Muscle layer of colon (tissue), 2 donors: Measurements from ENCODE around the gene MED17.

Source experiments
- H3K27ac ChIP-seq: one replicate; pipeline ENCODE4 v1.7.0; 2013; ENCODE audit warnings: low read depth, mild to moderate bottlenecking, low read length, moderate library complexity
- H3K27me3 ChIP-seq, 2 donors: one replicate each; pipeline ENCODE4 v1.7.0; 2013; ENCODE audit warnings: low read length in 2 of 2, mild to moderate bottlenecking in 2 of 2; ENCODE audit not compliant: insufficient read depth in 2 of 2, control insufficient read depth in 1 of 2
- H3K36me3 ChIP-seq: one replicate; pipeline ENCODE4 v1.7.0; 2013; ENCODE audit warnings: mild to moderate bottlenecking, low read length; ENCODE audit not compliant: insufficient read depth
- H3K4me1 ChIP-seq: one replicate; pipeline ENCODE4 v1.7.0; 2013; ENCODE audit warnings: mild to moderate bottlenecking, low read length; ENCODE audit not compliant: insufficient read depth
- H3K4me3 ChIP-seq, 2 donors: one replicate each; pipeline ENCODE4 v1.7.0; 2013; ENCODE audit warnings: low read length in 2 of 2, low read depth in 1 of 2, mild to moderate bottlenecking in 1 of 2, moderate library complexity in 1 of 2
- H3K9ac ChIP-seq: one replicate; pipeline ENCODE4 v1.7.0; 2013; ENCODE audit warnings: low read length
- H3K9me3 ChIP-seq: one replicate; pipeline ENCODE4 v1.7.0; 2013; ENCODE audit warnings: mild to moderate bottlenecking, low read length
- donor health status: abdominal sarcoma.
- donor health status: Adenocarcinoma of cecum.

Gene MED17

DNA sequence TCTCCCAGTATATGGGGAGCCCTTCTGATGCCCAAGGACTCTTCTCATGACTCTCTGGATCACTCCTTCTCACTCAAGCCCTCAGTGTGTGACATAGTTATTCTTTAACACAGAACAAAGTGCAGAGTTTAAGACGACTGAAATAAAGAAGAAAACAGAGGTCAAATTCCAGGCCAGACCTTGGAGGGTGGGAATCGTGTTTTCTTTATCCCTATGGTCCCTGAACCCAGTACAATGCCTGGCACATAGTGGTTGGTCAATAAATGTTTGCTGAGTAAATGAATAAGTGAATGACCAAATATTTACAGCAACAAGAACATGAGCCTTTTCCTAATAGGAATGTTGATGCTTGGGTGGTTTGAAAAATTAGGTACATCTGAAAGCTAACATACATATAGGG lies 37.5 kb downstream of the MED17 start:
- no peaks in the 10 kb centered on the region for H3K4me1 ChIP-seq
- H3K9ac ChIP-seq = no peak overlapping the region
- no peaks in the 10 kb centered on the region for H3K27me3 ChIP-seq
- no peak overlapping the region for H3K27ac ChIP-seq
- no peaks in the 10 kb centered on the region for H3K36me3 ChIP-seq
- H3K4me3 ChIP-seq = no peak overlapping the region
- H3K9me3 ChIP-seq = no peaks in the 10 kb centered on the region

DNA sequence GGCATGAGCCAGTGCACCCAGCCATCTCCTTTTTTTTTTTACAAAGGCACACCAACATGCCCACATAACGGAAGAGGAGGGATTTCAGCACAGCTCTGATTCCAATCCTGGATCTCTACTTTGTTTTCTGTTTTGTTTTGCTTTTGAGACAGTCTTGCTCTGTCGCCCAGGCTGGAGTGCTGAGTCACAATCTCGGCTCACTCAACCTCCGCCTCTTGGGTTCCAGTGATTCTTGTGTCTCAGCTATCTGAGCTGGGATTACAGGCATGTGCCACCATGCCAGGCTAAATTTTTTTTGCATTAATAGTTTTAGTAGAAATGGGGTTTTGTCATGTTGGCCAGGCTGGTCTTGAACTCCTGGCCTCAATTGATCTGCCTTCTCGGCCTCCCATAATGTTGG lies 38.3 kb downstream of the MED17 start:
- no peaks in the 10 kb centered on the region for H3K9me3 ChIP-seq
- no peak overlapping the region for H3K27ac ChIP-seq
- no peaks in the 10 kb centered on the region for H3K27me3 ChIP-seq
- no peaks in the 10 kb centered on the region for H3K36me3 ChIP-seq
- H3K4me3 ChIP-seq = no peak overlapping the region
- no peak overlapping the region for H3K9ac ChIP-seq
- no peaks in the 10 kb centered on the region for H3K4me1 ChIP-seq

DNA sequence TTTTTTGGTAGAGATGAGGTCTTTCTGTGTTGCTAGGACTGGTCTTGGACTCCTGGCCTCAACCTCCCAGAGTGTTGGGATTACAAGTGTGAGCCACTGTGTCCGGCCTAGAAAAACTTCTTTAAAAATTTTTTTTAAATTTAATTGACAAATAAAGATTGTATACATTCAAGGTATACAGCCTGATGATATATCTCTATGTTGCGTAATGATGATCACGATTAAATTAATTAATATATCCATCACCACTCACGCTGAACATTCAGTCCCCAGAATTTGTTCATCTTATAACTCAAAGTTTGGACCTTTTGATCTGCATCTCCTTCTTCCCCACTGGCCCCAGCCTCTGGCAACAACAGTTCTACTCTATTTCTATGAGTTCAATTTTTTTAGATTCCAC lies 39.1 kb downstream of the MED17 start:
- Histone ChIP-seq H3K4me1 (no peaks in the 10 kb centered on the region), H3K9ac (no peak overlapping the region), H3K4me3 (no peak overlapping the region)

DNA sequence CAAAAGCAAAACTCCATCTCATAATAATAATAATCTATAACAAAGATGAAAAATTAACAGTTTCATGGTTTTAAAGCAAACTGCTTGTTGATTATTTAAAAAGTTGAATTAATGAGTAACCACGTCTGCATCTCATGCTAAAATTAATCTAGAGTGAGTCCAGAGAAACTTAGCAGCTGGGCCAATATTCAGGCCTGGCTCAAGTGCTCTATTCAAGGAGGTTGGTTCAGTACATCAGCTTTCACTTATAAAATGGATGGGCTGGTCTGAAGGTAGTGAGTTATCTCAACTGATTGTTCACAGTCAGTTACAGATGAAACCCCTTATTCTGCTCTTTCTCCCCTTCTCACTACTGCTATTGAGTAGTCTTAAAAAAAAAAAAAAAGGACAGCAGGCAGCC lies 43.3 kb downstream of the MED17 start:
- H3K4me3 ChIP-seq = no peak overlapping the region
- no peak overlapping the region for H3K9ac ChIP-seq

More for the DNA sequence above, 39.1 kb downstream of the MED17 start:
- Histone ChIP-seq H3K9me3 (no peaks in the 10 kb centered on the region), H3K36me3 (no peaks in the 10 kb centered on the region), H3K27ac (no peak overlapping the region), H3K27me3 (no peaks in the 10 kb centered on the region)

DNA sequence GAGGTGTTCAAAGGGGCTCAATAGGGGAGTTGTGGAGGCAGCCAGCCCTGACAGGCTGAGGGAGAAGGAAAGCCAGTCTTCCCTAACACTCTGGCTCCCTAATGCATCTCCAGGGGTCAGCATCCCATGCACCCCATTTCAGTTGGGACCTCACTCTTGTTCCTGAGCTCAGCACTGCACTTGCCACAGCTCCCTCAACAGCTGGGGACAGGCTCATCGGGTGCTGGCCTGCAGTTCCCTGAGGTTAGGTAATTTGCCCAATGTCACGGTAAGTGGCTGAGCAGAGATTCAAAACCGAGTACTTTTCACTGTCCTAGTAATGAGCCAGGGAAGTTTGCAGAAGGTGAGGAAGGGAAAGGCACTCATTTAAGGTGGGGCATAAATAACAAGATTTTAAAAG lies 45.5 kb downstream of the MED17 start:
- Histone ChIP-seq H3K9me3 (no peaks in the 10 kb centered on the region), H3K27me3 (no peaks in the 10 kb centered on the region), H3K4me1 (no peaks in the 10 kb centered on the region), H3K36me3 (no peaks in the 10 kb centered on the region), H3K27ac (no peak overlapping the region), H3K9ac (no peak overlapping the region), H3K4me3 (no peak overlapping the region)

More for the DNA sequence above, 43.3 kb downstream of the MED17 start:
- no peaks in the 10 kb centered on the region for H3K36me3 ChIP-seq
- H3K4me1 ChIP-seq = no peaks in the 10 kb centered on the region
- no peaks in the 10 kb centered on the region for H3K27me3 ChIP-seq
- no peaks in the 10 kb centered on the region for H3K9me3 ChIP-seq
- no peak overlapping the region for H3K27ac ChIP-seq

DNA sequence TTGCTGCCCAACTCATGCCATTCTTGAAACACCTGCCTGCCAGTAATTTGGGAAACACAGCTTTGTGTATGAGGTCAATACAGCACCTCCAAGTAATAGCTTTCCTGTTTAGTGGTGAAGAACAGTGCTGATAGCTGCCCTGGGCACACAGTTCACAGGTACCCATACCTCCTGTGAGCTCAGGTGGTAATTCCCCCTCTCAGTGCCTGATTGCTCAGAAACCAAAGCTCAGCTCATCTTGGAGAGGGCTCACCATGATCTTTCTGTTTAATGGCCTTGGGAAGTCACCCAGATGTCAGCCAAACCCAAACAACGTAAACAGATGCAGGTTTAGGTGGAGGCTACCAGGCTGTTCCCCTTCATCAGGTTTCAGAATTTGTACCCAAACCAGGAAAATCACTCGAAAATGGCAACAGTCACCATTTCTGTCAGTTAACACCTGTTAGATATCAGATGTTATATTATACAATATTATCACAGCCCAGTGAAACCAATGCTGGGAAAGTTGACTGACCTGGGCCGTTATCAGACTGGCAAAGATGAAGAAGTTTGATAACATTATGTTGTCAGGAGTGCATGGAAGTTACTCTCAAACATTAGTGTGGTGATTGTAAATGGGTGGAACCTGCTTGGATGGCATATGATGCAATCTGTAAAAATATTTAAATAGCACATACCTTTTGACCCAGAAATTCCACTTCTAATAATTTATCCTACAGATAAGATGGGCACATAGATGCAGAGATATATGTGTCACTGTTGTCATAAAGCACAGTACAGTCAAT lies 47.5 kb downstream of the MED17 start:
- H3K4me1 ChIP-seq = no peaks in the 10 kb centered on the region
- H3K27ac ChIP-seq = no peak overlapping the region
- no peaks in the 10 kb centered on the region for H3K36me3 ChIP-seq
- no peak overlapping the region for H3K9ac ChIP-seq
- no peak overlapping the region for H3K4me3 ChIP-seq
- H3K27me3 ChIP-seq = no peaks in the 10 kb centered on the region
- H3K9me3 ChIP-seq = no peaks in the 10 kb centered on the region

DNA sequence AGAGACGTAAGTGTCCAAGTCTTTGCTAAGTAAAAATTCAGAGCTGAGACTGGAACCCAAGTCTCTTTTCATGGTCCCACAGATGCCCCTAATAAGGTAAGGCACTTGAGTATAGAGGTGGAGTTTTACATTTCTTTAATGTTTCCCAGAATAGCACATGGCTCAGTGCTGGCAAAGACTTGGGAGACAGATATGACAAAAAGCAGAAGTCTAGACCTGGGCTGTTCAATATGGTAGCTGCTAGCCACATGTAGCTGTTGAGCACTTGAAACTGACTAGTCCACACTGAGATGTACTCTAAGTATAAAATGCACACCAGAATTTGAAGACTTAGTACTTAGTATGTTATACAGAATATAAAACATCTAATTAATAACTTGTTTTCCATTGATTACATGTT lies 48.7 kb downstream of the MED17 start:
- H3K9ac ChIP-seq = no peak overlapping the region
- H3K36me3 ChIP-seq = no peaks in the 10 kb centered on the region
- no peak overlapping the region for H3K27ac ChIP-seq
- H3K27me3 ChIP-seq = no peaks in the 10 kb centered on the region
- no peaks in the 10 kb centered on the region for H3K9me3 ChIP-seq
- no peak overlapping the region for H3K4me3 ChIP-seq
- no peaks in the 10 kb centered on the region for H3K4me1 ChIP-seq

DNA sequence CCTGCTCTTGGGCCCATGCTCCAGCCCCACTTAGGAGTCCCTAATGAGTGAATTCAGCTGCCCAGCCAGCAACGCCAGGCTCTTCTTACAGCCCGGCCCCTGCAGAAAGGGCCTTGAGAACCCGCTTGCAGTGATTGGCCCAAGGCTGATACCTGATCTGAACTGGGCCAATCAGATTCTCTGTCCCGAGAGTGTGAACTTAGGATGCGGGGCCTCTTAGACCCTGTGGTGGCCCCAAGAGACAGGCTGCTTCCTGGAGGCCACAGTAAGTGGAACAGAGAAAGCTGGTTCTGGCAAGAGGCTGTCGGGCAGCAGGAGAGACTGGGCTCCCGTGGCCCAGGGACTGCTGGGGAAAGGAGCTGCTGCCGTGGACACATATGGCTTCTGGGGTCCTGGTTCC lies 54.9 kb downstream of the MED17 start:
- no peak overlapping the region for H3K9ac ChIP-seq
- no peaks in the 10 kb centered on the region for H3K36me3 ChIP-seq
- no peaks in the 10 kb centered on the region for H3K9me3 ChIP-seq
- H3K27me3 ChIP-seq = no peaks in the 10 kb centered on the region
- no peak overlapping the region for H3K27ac ChIP-seq
- no peak overlapping the region for H3K4me3 ChIP-seq
- H3K4me1 ChIP-seq = no peaks in the 10 kb centered on the region

DNA sequence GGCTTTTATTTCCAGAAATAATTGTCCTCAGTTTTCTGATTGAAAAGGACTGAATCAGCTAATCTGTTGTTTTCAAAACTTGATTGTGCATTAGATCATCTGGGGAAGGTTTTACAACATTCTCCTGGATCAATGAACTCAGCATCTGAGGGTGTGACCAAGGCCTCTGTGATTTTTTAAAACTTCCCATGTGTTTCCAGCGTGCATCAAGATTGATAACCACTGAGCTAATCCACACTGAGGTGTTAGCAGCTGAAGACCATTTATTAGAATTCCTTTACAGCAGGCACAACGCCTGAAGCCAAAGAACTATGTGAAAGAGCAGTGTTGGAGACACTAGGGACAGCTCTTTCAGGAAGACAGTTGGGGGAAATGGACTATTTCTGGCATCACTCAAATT lies 56.1 kb downstream of the MED17 start:
- no peak overlapping the region for H3K27ac ChIP-seq
- no peaks in the 10 kb centered on the region for H3K36me3 ChIP-seq
- no peaks in the 10 kb centered on the region for H3K4me1 ChIP-seq
- H3K27me3 ChIP-seq = no peaks in the 10 kb centered on the region
- no peaks in the 10 kb centered on the region for H3K9me3 ChIP-seq
- no peak overlapping the region for H3K9ac ChIP-seq
- H3K4me3 ChIP-seq = no peak overlapping the region

DNA sequence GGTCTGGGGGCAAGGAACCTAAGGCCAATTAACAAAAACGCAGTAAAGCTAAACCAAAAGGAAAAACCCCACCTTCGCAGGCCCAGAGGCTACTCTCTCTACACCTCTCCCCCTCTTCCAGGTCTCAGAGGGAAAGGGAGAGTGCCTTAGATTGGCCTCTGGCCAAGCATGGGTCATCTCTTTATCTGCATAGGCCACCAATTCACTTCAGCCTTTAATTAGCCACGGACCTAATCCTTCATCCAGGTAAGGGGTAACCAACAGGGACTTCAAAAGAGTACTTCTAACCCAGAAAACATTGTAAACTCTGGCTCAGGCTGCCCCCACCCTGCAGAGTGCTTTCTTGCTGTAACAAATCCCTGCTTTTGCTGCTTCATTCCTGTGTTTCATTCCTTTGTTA lies 56.9 kb downstream of the MED17 start:
- H3K36me3 ChIP-seq = no peaks in the 10 kb centered on the region
- no peak overlapping the region for H3K4me3 ChIP-seq
- H3K9me3 ChIP-seq = no peaks in the 10 kb centered on the region
- H3K9ac ChIP-seq = no peak overlapping the region
- no peaks in the 10 kb centered on the region for H3K27me3 ChIP-seq
- no peaks in the 10 kb centered on the region for H3K4me1 ChIP-seq
- no peak overlapping the region for H3K27ac ChIP-seq

DNA sequence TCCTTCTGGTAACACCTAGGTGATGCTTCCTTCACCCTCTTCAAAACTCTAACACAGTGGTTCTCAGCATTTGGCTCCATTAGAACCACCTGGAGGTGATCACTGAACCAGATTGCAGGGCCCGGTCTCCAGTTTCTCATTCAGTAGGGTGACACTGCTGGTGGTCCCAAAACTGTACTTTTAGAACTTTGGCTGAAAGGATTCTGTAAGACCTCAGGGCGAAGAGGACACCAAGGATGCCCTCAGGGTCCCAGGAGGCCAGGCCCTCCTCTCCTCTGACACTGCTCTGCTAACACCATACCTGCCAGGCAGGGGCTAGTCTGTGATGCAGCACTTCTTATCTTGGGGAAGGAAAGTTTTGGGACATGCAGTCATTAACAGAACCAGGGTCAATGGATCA lies 57.4 kb downstream of the MED17 start:
- Histone ChIP-seq H3K9me3 (no peaks in the 10 kb centered on the region), H3K36me3 (no peaks in the 10 kb centered on the region), H3K4me3 (no peak overlapping the region), H3K27me3 (no peaks in the 10 kb centered on the region), H3K9ac (no peak overlapping the region), H3K27ac (no peak overlapping the region), H3K4me1 (no peaks in the 10 kb centered on the region)

DNA sequence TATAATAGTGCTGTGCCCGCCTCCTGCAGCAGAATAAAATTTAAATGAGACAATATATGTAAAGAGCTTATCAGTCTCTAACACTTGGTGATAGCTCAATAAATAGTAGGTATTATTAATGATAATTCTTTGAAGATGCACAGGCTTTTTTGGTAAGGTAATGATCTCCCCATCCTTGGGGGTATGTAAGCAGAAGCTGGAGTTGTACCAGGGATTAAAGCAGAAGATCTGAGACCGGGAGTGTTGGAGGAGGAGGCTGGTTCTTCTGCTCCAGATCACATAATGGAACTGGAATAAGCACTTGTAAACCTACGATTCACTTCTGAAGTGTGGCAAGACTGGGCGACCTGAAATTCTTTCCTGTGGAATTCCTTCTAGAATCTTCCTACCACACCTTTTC lies 58.0 kb downstream of the MED17 start:
- Histone ChIP-seq H3K4me3 (no peak overlapping the region), H3K27ac (no peak overlapping the region), H3K9ac (no peak overlapping the region), H3K9me3 (no peaks in the 10 kb centered on the region), H3K27me3 (no peaks in the 10 kb centered on the region), H3K36me3 (no peaks in the 10 kb centered on the region), H3K4me1 (no peaks in the 10 kb centered on the region)
